Measurements from ENCODE around the gene PTX4.

The PTX4 gene

GRCh38 chr16:1510272-1510671, 21.5 kb upstream of the PTX4 start:
- Histone ChIP-seq H3K9me3 (ENCODE audit: control insufficient read depth, insufficient read depth, low read length) (0 out of 2 replicates have a peak, but pooled peaks cover 3% of the 10 kb centered on the region), H3K4me1 (ENCODE audit: insufficient read depth, low read length) (no peaks in the 10 kb centered on the region), H3K9ac (ENCODE audit: low read depth, low read length) (no peak overlapping the region), H3K36me3 (ENCODE audit: insufficient read depth, low read length) (no peaks in the 10 kb centered on the region)

- H3K36me3 ChIP-seq (ENCODE audit: insufficient read depth, low read length), result no peaks in the 10 kb centered on the region
- no peak overlapping the region for H3K9ac ChIP-seq (ENCODE audit: low read depth, low read length)
- 0 out of 2 replicates have a peak, but pooled peaks cover 3% of the 10 kb centered on the region for H3K9me3 ChIP-seq (ENCODE audit: control insufficient read depth, insufficient read depth, low read length)
- no peaks in the 10 kb centered on the region for H3K4me1 ChIP-seq (ENCODE audit: insufficient read depth, low read length)
These were observed 20.8 kb upstream of the PTX4 start for GRCh38 chr16:1509307-1510221.

GRCh38 chr16:1508494-1509187, 19.9 kb upstream of the PTX4 start:
- Histone ChIP-seq H3K4me1 (ENCODE audit: insufficient read depth, low read length) (no peaks in the 10 kb centered on the region), H3K36me3 (ENCODE audit: insufficient read depth, low read length) (no peaks in the 10 kb centered on the region; the same call in 1 of the 2 replicates), H3K9ac (ENCODE audit: low read depth, low read length) (no peak overlapping the region), H3K9me3 (ENCODE audit: control insufficient read depth, insufficient read depth, low read length) (no peaks in the 10 kb centered on the region)

- no peak overlapping the region for H3K9ac ChIP-seq (ENCODE audit: low read depth, low read length)
- peaks cover 3% of the 10 kb centered on the region; the same call in 1 of the 2 replicates for H3K36me3 ChIP-seq (ENCODE audit: insufficient read depth, low read length)
- H3K9me3 ChIP-seq (ENCODE audit: control insufficient read depth, insufficient read depth, low read length), result no peaks in the 10 kb centered on the region
- H3K4me1 ChIP-seq (ENCODE audit: insufficient read depth, low read length), result no peaks in the 10 kb centered on the region
These were observed 17.9 kb upstream of the PTX4 start for GRCh38 chr16:1506494-1507213.

GRCh38 chr16:1505912-1506311, 17.2 kb upstream of the PTX4 start:
- Histone ChIP-seq H3K9ac (ENCODE audit: low read depth, low read length) (no peak overlapping the region), H3K4me1 (ENCODE audit: insufficient read depth, low read length) (no peaks in the 10 kb centered on the region), H3K36me3 (ENCODE audit: insufficient read depth, low read length) (peaks cover 3% of the 10 kb centered on the region; the same call in 1 of the 2 replicates), H3K9me3 (ENCODE audit: control insufficient read depth, insufficient read depth, low read length) (no peaks in the 10 kb centered on the region)

- no peaks in the 10 kb centered on the region for H3K4me1 ChIP-seq (ENCODE audit: insufficient read depth, low read length)
- H3K9ac ChIP-seq (ENCODE audit: low read depth, low read length), result no peak overlapping the region
- H3K36me3 ChIP-seq (ENCODE audit: insufficient read depth, low read length), result peaks cover 3% of the 10 kb centered on the region; the same call in 1 of the 2 replicates
- no peaks in the 10 kb centered on the region for H3K9me3 ChIP-seq (ENCODE audit: control insufficient read depth, insufficient read depth, low read length)
These were observed 16.5 kb upstream of the PTX4 start for GRCh38 chr16:1505073-1505844.

- Histone ChIP-seq H3K4me1 (ENCODE audit: insufficient read depth, low read length) (no peaks in the 10 kb centered on the region), H3K9me3 (ENCODE audit: control insufficient read depth, insufficient read depth, low read length) (no peaks in the 10 kb centered on the region), H3K36me3 (ENCODE audit: insufficient read depth, low read length) (peaks cover 3% of the 10 kb centered on the region; the same call in 1 of the 2 replicates), H3K9ac (ENCODE audit: low read depth, low read length) (no peak overlapping the region)
These were observed 14.6 kb upstream of the PTX4 start for GRCh38 chr16:1503110-1503955.

GRCh38 chr16:1502092-1503004, 13.6 kb upstream of the PTX4 start:
- Histone ChIP-seq H3K36me3 (ENCODE audit: insufficient read depth, low read length) (peaks cover 3% of the 10 kb centered on the region; the same call in 1 of the 2 replicates), H3K4me1 (ENCODE audit: insufficient read depth, low read length) (no peaks in the 10 kb centered on the region), H3K9ac (ENCODE audit: low read depth, low read length) (no peak overlapping the region), H3K9me3 (ENCODE audit: control insufficient read depth, insufficient read depth, low read length) (no peaks in the 10 kb centered on the region)

- peaks cover 3% of the 10 kb centered on the region; the same call in 1 of the 2 replicates for H3K36me3 ChIP-seq (ENCODE audit: insufficient read depth, low read length)
- H3K9ac ChIP-seq (ENCODE audit: low read depth, low read length), result no peak overlapping the region
- H3K9me3 ChIP-seq (ENCODE audit: control insufficient read depth, insufficient read depth, low read length), result no peaks in the 10 kb centered on the region
- H3K4me1 ChIP-seq (ENCODE audit: insufficient read depth, low read length), result no peaks in the 10 kb centered on the region
These were observed 12.9 kb upstream of the PTX4 start for GRCh38 chr16:1501630-1502029.

GRCh38 chr16:1500465-1501150, 11.9 kb upstream of the PTX4 start:
- peaks cover 3% of the 10 kb centered on the region; the same call in 1 of the 2 replicates for H3K36me3 ChIP-seq (ENCODE audit: insufficient read depth, low read length)
- H3K4me1 ChIP-seq (ENCODE audit: insufficient read depth, low read length), result no peaks in the 10 kb centered on the region
- H3K9ac ChIP-seq (ENCODE audit: low read depth, low read length), result no peak overlapping the region
- no peaks in the 10 kb centered on the region for H3K9me3 ChIP-seq (ENCODE audit: control insufficient read depth, insufficient read depth, low read length)

- no peak overlapping the region for H3K9ac ChIP-seq (ENCODE audit: low read depth, low read length)
- H3K9me3 ChIP-seq (ENCODE audit: control insufficient read depth, insufficient read depth, low read length), result no peaks in the 10 kb centered on the region
- peaks cover 3% of the 10 kb centered on the region; the same call in 1 of the 2 replicates for H3K36me3 ChIP-seq (ENCODE audit: insufficient read depth, low read length)
- H3K4me1 ChIP-seq (ENCODE audit: insufficient read depth, low read length), result no peaks in the 10 kb centered on the region
These were observed 11.2 kb upstream of the PTX4 start for GRCh38 chr16:1499756-1500464.
